ENCODE results near the gene C1orf53.

DNA sequence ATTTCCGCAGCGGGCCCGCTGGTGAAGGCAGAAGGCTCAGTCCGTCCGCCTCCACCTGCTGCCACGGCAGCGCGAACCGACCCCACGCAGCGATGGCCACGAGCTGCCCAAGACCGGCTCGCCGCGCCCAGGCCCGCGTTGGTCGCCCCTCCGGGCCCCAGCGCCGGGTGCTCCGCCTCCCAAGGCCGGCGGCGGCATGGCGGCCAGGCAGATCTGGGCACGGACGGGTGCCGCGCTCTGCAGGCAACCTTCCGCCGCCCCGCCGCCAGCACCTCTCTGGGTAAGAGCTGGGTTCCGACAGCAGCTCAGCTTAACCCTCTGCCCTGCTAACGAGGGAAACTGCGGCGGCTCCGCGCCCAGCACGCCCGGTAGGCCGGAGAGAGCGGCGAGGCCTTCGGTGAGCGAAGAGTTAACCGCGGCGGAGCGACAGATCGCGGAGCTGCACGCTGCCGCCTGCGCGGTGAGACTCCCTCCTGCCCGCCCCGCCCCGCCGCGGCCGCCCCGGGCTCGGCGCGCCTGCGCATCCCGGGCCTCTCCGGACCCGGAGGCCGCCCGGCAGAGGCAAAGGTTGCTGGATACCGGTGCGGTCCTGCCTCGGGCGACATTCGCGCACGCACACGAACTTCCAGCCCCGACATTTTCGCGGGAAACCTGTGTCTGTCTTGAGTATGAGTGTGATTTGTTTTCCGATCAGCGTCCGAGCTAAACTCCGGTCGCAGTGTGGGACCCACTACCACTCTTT is at the start of gene C1orf53:
- TF ChIP-seq CTCF (conservative IDR thresholded peaks at IDR 0.05; ENCODE audit: low read depth, low read length), result no peak
- no peak; the same call in 1 of the 2 replicates for TF ChIP-seq POLR2A (IDR thresholded peaks at IDR 0.05; ENCODE audit: low read depth, low read length)
- no peak for TF ChIP-seq CEBPB (IDR thresholded peaks at IDR 0.05; ENCODE audit: low read depth, low read length)
- no peak for TF ChIP-seq RAD21 (IDR thresholded peaks at IDR 0.05; ENCODE audit: low read length)
